Mesendoderm (in vitro differentiated cells): ENCODE results near the gene CLDN19.
A peak's percentile ranks its signal among the peaks of the same experiment; 100 is the strongest.

Experiments used
- DNase-seq: peaks from one replicate; pipeline ENCODE4 v3.0.0; 2013
- H2AK5ac ChIP-seq: 2 replicates; pipeline ENCODE4 v1.6.1; 2013; ENCODE audit warnings: low read length, inconsistent platforms
- H2BK120ac ChIP-seq: 2 replicates; pipeline ENCODE4 v1.6.1; 2013; ENCODE audit warnings: low read depth, mild to moderate bottlenecking, low read length, moderate library complexity, mixed read lengths
- H2BK15ac ChIP-seq: replicated peaks from 2 replicates; pipeline ENCODE4 v1.6.1; 2013; ENCODE audit warnings: low read depth, mild to moderate bottlenecking, moderate library complexity
- H2BK5ac ChIP-seq: 2 replicates; pipeline ENCODE4 v1.6.1; 2013; ENCODE audit warnings: low read length, inconsistent platforms
- H3K18ac ChIP-seq: 2 replicates; pipeline ENCODE4 v1.6.1; 2013; ENCODE audit warnings: mild to moderate bottlenecking, low read length, mixed read lengths
- H3K23ac ChIP-seq: one replicate; pipeline ENCODE4 v1.6.1; 2013; ENCODE audit warnings: low read length
- H3K27ac ChIP-seq: 2 replicates; pipeline ENCODE4 v1.5.1; 2013; ENCODE audit warnings: low read depth, mild to moderate bottlenecking, inconsistent platforms, low read length, moderate library complexity
- H3K27me3 ChIP-seq: 2 replicates; pipeline ENCODE4 v1.6.1; 2013; ENCODE audit warnings: low read length, control low read depth, mild to moderate bottlenecking, inconsistent platforms; ENCODE audit not compliant: insufficient read depth, poor library complexity
- H3K36me3 ChIP-seq: 2 replicates; pipeline ENCODE4 v1.6.1; 2013; ENCODE audit warnings: low read length, inconsistent platforms; ENCODE audit not compliant: control insufficient read depth, insufficient read depth
- H3K4ac ChIP-seq: one replicate; pipeline ENCODE4 v1.6.1; 2013; ENCODE audit warnings: low read depth, mild to moderate bottlenecking, low read length, moderate library complexity
- H3K4me1 ChIP-seq: 2 replicates; pipeline ENCODE4 v1.6.1; 2013; ENCODE audit warnings: low read depth, low read length, inconsistent platforms; ENCODE audit not compliant: control insufficient read depth
- H3K4me2 ChIP-seq: 2 replicates; pipeline ENCODE4 v1.6.1; 2013; ENCODE audit warnings: low read length
- H3K4me3 ChIP-seq: 2 replicates; pipeline ENCODE4 v1.5.1; 2013; ENCODE audit warnings: mild to moderate bottlenecking, low read length
- H3K56ac ChIP-seq: one replicate; pipeline ENCODE4 v1.6.1; 2013; ENCODE audit warnings: low read length
- H3K79me1 ChIP-seq: 2 replicates; pipeline ENCODE4 v1.6.1; 2013; ENCODE audit warnings: low read length, inconsistent platforms
- H3K79me2 ChIP-seq: 2 replicates; pipeline ENCODE4 v1.6.1; 2013; ENCODE audit warnings: mild to moderate bottlenecking, low read length; ENCODE audit not compliant: control insufficient read depth, insufficient read depth
- H3K9ac ChIP-seq: 2 replicates; pipeline ENCODE4 v1.6.1; 2013; ENCODE audit warnings: low read length, inconsistent platforms
- H4K5ac ChIP-seq: one replicate; pipeline ENCODE4 v1.6.1; 2013; ENCODE audit warnings: low read length
- H4K8ac ChIP-seq: one replicate; pipeline ENCODE4 v1.6.1; 2013; ENCODE audit warnings: low read depth, mild to moderate bottlenecking, control low read depth, low read length, moderate library complexity
- WGBS: extraction: QIAGEN DNeasy Blood & Tissue Kit; methylation state at CpG from one replicate; pipeline ENCODE4 v1.1.7; 2013; ENCODE audit warnings: low lambda C conversion rate, missing lambda C conversion rate; ENCODE audit not compliant: insufficient coverage; ENCODE audit errors: extremely low coverage; 5-methylcytosine and 5-hydroxymethylcytosine counted together

Gene CLDN19

GRCh38 chr1:42692911-42693310, 47.1 kb downstream of the CLDN19 start:
- H4K8ac ChIP-seq = no peak overlapping the region
- peaks cover 4% of the 10 kb centered on the region for H3K79me1 ChIP-seq
- H4K5ac ChIP-seq = no peak overlapping the region
- H3K4ac ChIP-seq = no peak overlapping the region
- H3K36me3 ChIP-seq = peaks cover 3% of the 10 kb centered on the region
- no peak overlapping the region for H2BK120ac ChIP-seq
- WGBS = no CpG with 5 or more reads among the region's 2 CpGs
- H3K18ac ChIP-seq = no peak overlapping the region
- peaks cover 83% of the 10 kb centered on the region for H3K79me2 ChIP-seq
- H2BK15ac ChIP-seq = no peak overlapping the region
- H3K4me2 ChIP-seq = no peak overlapping the region
- no peak overlapping the region for H3K9ac ChIP-seq
- H3K56ac ChIP-seq = no peak overlapping the region
- no peak for DNase-seq
- H3K27me3 ChIP-seq = no peaks in the 10 kb centered on the region
- H2BK5ac ChIP-seq = no peak overlapping the region
- H2AK5ac ChIP-seq = no peak overlapping the region
- peaks cover 2% of the 10 kb centered on the region for H3K4me1 ChIP-seq
- H3K4me3 ChIP-seq = no peak overlapping the region
- no peak overlapping the region for H3K27ac ChIP-seq
- no peak overlapping the region for H3K23ac ChIP-seq

DNA sequence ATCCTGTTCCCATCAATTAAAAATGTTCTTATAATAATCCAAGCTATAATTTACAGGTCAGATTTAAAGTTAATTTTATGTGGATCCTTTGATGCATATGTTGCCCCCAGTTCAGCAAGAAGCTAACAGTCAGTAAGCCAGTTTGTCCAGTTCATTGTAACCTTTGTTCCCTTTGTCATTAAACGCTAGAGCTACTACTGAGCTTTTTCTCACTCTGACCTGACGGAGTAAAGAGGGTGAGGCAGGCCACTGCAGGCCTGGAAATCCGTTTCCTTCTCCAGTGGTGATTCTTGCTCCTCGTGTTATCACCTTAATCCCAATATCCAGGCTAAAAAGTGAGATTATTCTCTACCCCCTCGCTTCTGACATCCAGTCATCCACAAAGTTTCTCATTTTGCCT, 47.6 kb downstream of the CLDN19 start:
- no peak overlapping the region for H3K27ac ChIP-seq
- no CpG with 5 or more reads among the region's 5 CpGs for WGBS

DNA sequence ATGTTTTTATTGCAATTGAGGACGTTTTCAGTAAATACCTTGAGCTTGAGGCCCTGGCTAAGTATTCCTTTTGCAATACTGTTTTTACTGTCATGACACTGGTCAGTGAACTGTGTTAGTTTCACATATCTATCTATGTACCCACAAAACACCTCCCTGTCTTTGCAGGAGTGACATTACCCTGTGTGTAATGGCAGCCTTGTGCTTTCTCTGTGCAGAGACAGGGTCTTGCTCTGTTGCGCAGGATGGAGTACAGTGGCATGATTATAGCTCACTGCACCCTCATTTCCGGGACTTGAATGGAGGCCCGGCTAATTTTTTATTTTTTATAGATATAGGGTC, 48.9 kb downstream of the CLDN19 start:
- Histone ChIP-seq H3K4me3 (no peak overlapping the region), H4K5ac (no peak overlapping the region), H3K23ac (no peak overlapping the region), H2AK5ac (no peak overlapping the region), H4K8ac (no peak overlapping the region), H3K27ac (no peak overlapping the region), H3K36me3 (no peaks in the 10 kb centered on the region), H2BK15ac (no peak overlapping the region), H3K79me1 (peaks cover 1% of the 10 kb centered on the region), H3K56ac (no peak overlapping the region), H3K4me2 (no peak overlapping the region), H3K79me2 (peaks cover 90% of the 10 kb centered on the region), H3K18ac (no peak overlapping the region), H3K9ac (no peak overlapping the region), H2BK5ac (no peak overlapping the region), H3K27me3 (no peaks in the 10 kb centered on the region), H3K4me1 (peaks cover 5% of the 10 kb centered on the region), H3K4ac (no peak overlapping the region), H2BK120ac (no peak overlapping the region)
- WGBS = no CpG with 5 or more reads among the region's 4 CpGs
- no peak for DNase-seq

More for the DNA sequence above, 47.6 kb downstream of the CLDN19 start:
- H3K9ac ChIP-seq = no peak overlapping the region
- H2BK120ac ChIP-seq = no peak overlapping the region
- no peak overlapping the region for H3K4me2 ChIP-seq
- H3K79me1 ChIP-seq = peaks cover 1% of the 10 kb centered on the region
- no peak overlapping the region for H3K23ac ChIP-seq
- H4K8ac ChIP-seq = no peak overlapping the region
- peaks cover 5% of the 10 kb centered on the region for H3K4me1 ChIP-seq
- H3K4me3 ChIP-seq = no peak overlapping the region
- H3K79me2 ChIP-seq = peaks cover 84% of the 10 kb centered on the region
- H2AK5ac ChIP-seq = no peak overlapping the region
- H3K18ac ChIP-seq = no peak overlapping the region
- no peak overlapping the region for H3K56ac ChIP-seq
- H4K5ac ChIP-seq = no peak overlapping the region
- H3K4ac ChIP-seq = no peak overlapping the region
- peaks cover 1% of the 10 kb centered on the region for H3K36me3 ChIP-seq
- no peak overlapping the region for H2BK5ac ChIP-seq
- no peak overlapping the region for H2BK15ac ChIP-seq
- H3K27me3 ChIP-seq = no peaks in the 10 kb centered on the region
- DNase-seq = no peak

DNA sequence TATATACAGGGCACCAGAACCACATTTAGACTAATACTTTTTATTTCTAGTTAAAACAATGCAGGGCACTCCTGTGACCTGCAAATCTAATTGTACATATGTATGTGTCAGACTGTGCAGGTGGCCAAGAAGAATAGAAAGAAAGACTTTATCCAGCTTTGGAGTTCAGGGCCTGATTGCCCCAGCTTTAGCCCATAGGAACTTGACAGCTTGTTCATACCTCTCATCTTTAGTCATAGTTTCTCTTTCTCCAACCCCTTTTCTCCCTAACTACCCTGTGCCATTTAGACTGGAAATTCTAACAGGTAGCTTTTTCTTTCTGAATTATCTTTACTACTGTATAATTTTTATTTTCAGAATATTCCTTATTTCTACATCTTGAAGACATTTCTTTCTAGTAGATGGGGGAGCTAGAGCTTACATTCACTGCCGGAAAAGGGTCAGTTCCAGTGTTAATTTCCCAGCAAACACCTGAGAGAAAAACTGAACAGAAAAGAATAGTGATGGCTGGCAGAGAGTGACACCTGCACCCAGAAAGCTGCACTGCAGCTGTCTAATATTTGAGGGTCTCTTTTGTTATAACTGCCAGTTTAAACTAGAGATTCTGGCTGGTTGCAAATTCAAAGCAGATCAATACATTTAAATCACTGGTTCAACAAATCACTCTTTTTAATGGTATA, 49.4 kb downstream of the CLDN19 start:
- Histone ChIP-seq H3K27ac (no peak overlapping the region), H4K8ac (no peak overlapping the region), H2AK5ac (no peak overlapping the region), H2BK5ac (no peak overlapping the region), H3K79me1 (peaks cover under 1% of the 10 kb centered on the region), H3K9ac (no peak overlapping the region), H3K4me2 (no peak overlapping the region), H3K4me3 (no peak overlapping the region), H3K4ac (no peak overlapping the region), H3K27me3 (no peaks in the 10 kb centered on the region), H3K4me1 (peaks cover 5% of the 10 kb centered on the region), H3K18ac (no peak overlapping the region), H3K23ac (no peak overlapping the region), H2BK120ac (no peak overlapping the region), H2BK15ac (no peak overlapping the region), H4K5ac (no peak overlapping the region), H3K79me2 (peaks cover 91% of the 10 kb centered on the region), H3K36me3 (no peaks in the 10 kb centered on the region), H3K56ac (no peak overlapping the region)
- no peak for DNase-seq
- no CpG with 5 or more reads among the region's 1 CpG for WGBS

DNA sequence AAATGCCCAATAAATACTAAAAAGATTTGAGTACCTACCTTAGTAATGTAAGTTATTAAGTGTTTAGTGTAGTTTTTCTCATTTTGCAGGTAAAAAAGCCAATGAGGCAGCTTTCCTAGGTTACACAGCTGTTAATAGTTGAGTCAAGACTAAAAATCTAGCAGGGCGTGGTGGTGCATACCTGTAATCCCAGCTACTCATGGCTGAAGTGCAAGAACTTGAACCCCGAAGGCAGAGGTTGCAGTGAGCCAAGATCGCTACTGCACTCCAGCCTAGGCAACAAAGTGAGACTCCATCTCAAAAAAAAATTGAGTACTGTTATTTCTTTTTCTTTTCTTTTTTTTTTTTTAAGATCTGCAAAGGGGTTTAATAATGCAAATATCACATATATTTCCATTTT, 50.1 kb downstream of the CLDN19 start:
- Histone ChIP-seq H2BK15ac (no peak overlapping the region), H3K9ac (no peak overlapping the region), H3K4me1 (peaks cover 5% of the 10 kb centered on the region), H3K79me2 (peaks cover 93% of the 10 kb centered on the region), H3K27me3 (no peaks in the 10 kb centered on the region), H2BK120ac (no peak overlapping the region), H3K4me3 (no peak overlapping the region), H3K18ac (no peak overlapping the region), H2AK5ac (no peak overlapping the region), H3K27ac (no peak overlapping the region), H3K4ac (no peak overlapping the region), H2BK5ac (no peak overlapping the region), H3K36me3 (no peaks in the 10 kb centered on the region), H3K56ac (no peak overlapping the region), H4K5ac (no peak overlapping the region), H3K79me1 (no peaks in the 10 kb centered on the region), H3K4me2 (no peak overlapping the region), H3K23ac (no peak overlapping the region), H4K8ac (no peak overlapping the region)
- WGBS = no CpG with 5 or more reads among the region's 3 CpGs
- no peak for DNase-seq

GRCh38 chr1:42686418-42686817, 53.6 kb downstream of the CLDN19 start:
- peaks cover 8% of the 10 kb centered on the region for H3K4me1 ChIP-seq
- H3K79me2 ChIP-seq = peaks cover 86% of the 10 kb centered on the region
- DNase-seq = no peak
- no peak overlapping the region for H3K56ac ChIP-seq
- H3K9ac ChIP-seq = no peak overlapping the region
- no peak overlapping the region for H4K5ac ChIP-seq
- no peaks in the 10 kb centered on the region for H3K79me1 ChIP-seq
- no peak overlapping the region for H3K4me3 ChIP-seq
- peak overlapping the region; percentile 14 for H3K4me2 ChIP-seq
- H3K36me3 ChIP-seq = no peaks in the 10 kb centered on the region
- H2AK5ac ChIP-seq = no peak overlapping the region
- no peak overlapping the region for H3K18ac ChIP-seq
- no CpG with 5 or more reads among the region's 4 CpGs for WGBS
- no peak overlapping the region for H2BK15ac ChIP-seq
- H3K27me3 ChIP-seq = no peaks in the 10 kb centered on the region
- no peak overlapping the region for H2BK120ac ChIP-seq
- no peak overlapping the region for H4K8ac ChIP-seq
- no peak overlapping the region for H2BK5ac ChIP-seq
- no peak overlapping the region for H3K23ac ChIP-seq
- no peak overlapping the region for H3K4ac ChIP-seq
- H3K27ac ChIP-seq = no peak overlapping the region
